OCI-LY3 (cell line): Measurements from ENCODE around the gene RNF41.
"Not testable (repeated sequence)": the region's sequence is repeated elsewhere in the genome, so short reads cannot be mapped to it uniquely, and the experiment has no call there.

ENCODE experiments used
- EZH2phosphoT487 ChIP-seq: fragments of 200-600 bp; shearing (Covaris generic); IDR thresholded peaks from 2 replicates; pipeline ENCODE4 v1.6.1; 2018; ENCODE audit warnings: antibody characterized with exemption, mixed run types, low read depth
- TF ChIP-seq, protein P1 (sequence below): fragments of 200-600, 300-600 bp; sonication (generic); IDR thresholded peaks from 2 replicates; pipeline ENCODE4 v1.5.1; 2014; ENCODE audit warnings: antibody characterized with exemption, low read length, low read depth

- TF ChIP-seq, protein P1, sequence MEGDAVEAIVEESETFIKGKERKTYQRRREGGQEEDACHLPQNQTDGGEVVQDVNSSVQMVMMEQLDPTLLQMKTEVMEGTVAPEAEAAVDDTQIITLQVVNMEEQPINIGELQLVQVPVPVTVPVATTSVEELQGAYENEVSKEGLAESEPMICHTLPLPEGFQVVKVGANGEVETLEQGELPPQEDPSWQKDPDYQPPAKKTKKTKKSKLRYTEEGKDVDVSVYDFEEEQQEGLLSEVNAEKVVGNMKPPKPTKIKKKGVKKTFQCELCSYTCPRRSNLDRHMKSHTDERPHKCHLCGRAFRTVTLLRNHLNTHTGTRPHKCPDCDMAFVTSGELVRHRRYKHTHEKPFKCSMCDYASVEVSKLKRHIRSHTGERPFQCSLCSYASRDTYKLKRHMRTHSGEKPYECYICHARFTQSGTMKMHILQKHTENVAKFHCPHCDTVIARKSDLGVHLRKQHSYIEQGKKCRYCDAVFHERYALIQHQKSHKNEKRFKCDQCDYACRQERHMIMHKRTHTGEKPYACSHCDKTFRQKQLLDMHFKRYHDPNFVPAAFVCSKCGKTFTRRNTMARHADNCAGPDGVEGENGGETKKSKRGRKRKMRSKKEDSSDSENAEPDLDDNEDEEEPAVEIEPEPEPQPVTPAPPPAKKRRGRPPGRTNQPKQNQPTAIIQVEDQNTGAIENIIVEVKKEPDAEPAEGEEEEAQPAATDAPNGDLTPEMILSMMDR = not testable (repeated sequence)
- TF ChIP-seq EZH2phosphoT487 = not testable (repeated sequence)
Observed at GRCh38 chr12:56156464-56157200, 65.1 kb downstream of the RNF41 start.
